NOMO-1 treated with DMSO at 0.1 percent for 48 hours (cell line): ENCODE results near the gene IFT27.
"Not testable (repeated sequence)": the region's sequence is repeated elsewhere in the genome, so short reads cannot be mapped to it uniquely, and the experiment has no call there.

Source experiments
- DNase-seq: peaks from one replicate; lab custom pipeline; 2025; ENCODE audit not compliant: unreplicated experiment; lab: John Stamatoyannopoulos, UW

The IFT27 gene

DNA sequence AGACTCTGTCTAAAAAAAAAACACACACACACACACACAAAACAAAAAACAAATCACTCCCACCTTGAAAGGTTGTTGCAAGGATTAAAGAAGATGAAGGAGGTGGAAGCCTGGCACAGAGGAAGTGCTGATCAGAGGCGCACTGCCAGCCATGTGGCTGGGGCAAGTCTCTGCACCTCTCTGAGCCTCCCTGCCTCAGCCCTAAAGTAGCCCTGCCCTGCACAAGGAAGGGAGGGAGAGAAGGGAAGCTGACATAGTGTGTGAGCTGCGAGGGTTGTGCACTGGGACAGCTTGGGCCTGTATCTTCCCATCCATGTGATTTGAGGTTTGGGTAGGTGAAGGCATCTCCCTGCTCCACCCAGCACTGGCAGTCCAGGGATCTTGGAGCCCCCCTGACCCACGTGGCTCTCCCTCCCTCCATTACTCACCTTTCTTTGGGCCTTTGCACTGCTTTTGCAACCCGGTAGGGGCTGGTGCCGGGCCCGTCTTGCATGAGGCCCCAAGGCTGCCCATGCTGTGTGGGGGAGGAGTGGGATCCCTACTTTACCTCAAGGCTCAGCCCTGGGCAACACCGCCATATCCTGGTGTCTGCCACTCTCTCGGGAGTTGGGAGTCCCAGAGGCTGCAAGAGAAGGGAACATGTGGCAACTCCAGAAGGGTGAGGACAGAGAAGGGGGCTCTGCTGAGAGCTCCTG is 30.5 kb downstream of the IFT27 start:
- DNase-seq, result no peak

DNA sequence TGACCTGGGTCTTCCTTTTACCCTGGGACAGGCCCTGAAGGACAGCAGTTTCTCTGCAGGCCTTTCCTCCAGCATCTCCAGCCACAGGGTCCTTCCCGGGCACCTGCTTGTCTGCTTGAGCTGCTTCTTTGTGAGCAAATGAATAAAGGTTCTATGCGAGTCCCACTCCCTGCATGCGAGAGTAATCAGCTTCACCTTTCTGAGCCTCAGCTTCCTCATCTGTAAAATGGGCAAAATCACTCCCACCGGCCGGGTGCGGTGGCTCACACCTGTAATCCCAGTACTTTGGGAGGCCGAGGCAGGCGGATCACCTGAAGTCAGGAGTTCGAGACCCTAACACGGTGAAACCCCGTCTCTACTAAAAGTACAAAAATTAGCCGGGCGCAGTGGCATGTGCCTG is 31.1 kb downstream of the IFT27 start:
- no peak for DNase-seq

DNA sequence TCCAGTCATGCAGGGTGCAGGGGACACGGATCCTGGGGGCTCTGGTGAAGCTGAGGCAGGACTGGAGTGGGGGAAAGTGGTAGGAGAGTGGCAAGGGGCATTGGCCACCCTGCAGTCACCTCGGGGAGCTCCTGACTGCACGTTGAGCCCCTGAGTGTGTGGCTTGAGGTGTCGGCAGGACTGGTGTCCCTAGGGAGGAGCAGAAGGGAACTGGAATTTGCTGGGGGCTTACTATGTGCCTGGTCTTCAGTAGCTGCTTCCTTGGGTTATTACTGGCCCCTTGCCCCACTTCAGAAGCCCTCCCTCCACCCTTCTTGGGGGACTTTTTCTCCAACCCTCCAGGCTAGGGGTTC is 31.5 kb downstream of the IFT27 start:
- DNase-seq, result no peak

DNA sequence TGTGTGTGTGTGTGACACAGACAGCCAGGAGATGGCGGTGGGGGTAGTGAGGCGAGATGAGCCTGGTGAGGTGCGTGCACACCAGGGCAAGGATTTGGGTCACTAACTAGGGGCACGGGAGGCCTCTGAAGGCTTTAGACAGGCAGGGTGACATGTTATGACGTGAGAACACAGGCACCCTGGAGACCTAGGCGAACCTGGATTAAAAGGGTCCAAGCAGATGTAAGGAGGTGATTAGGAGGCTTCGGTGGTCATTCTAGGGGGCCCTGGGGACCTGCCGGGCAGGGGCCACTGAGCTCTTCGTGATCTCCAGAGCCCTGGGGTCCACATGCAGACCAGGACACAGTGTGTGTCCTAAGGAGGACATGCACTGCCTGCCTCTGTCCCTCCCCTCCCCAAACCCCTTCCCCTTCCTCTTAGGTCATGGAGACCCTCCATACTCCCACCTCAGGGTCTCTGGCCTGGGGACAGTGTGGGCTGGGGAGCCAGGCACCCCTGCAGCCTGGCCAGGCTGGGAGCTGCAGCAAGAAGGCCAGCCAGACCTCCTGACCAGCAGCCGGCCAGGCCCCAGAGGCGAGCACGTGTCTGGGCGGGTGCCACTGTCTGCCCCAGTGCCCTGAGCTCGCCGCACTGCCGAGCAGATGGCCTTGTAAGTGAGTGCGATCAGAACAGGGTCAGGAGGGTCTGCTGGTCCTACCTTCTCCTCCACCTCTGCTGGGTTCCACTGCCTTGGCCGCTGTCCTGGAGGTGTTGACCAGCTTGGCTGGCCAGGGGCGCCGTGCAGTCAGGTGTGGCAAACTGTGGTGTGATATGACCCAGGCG is 32.1 kb downstream of the IFT27 start:
- no peak for DNase-seq

DNA sequence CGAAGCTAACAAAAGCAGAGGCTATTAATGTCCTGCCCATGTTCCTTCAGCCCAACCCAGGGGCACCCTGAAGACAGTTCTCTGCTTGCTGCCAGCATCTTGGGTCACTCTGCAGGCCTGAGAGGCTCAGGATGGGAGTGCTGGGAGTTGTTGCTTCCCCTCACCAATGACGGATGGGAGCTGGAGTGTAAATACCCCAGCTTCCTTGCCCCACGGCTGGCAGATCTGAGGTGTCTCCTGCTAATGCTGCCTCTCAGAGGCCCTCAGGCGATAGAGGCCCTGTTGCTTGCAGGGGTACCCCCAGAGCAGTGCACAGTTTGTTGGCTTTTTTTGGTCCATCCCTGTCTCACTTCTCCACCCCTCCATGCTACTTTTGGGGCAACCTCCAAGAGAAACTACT is 32.9 kb downstream of the IFT27 start:
- DNase-seq, result no peak

DNA sequence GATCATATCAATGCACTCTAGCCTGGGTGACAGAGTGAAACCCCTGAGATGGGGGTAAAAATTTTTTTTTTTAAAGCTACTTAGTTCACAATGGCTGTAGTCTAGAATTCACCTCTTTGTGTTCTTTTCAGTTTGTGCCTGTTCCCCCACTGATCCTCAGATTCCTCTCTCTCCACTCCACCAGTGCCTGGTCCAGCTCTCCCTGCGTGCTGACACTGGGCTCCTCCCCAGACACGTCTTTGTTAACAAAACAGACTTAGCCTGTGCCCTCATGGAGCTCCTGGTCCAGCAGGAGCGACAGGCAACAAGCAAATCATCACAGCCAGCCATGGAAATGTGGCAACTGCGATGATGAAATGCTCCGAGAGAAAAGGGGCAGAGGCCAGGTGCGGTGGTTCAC is 34.0 kb downstream of the IFT27 start:
- no peak for DNase-seq

DNA sequence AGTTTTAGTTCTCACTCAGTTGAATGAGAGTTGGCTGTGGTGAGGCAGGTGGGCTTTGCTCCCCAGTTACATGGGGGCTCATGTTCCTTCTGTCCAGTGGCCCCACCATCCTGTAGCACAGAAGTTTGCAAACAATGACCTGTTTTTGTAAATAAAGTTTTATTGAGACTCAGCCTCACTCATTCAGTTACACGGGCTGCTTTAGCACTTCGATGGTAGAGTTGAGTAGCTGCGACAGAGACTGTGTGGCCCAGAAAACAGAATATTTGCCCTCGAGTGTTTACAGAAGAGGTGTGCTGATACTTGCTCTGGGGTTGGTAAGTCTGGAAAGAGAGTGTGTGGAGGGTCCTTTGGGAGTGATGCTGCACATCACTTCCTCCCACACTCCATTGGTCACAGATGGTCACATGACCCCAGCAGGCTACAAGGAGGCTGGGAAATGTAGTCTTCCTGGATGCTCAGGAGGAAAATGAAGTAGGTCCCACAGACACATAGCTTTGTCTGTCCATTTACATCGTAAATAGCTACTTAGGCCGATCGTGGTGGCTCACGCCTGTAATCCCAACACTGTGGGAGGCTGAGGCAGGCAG is 34.6 kb downstream of the IFT27 start:
- no peak for DNase-seq

DNA sequence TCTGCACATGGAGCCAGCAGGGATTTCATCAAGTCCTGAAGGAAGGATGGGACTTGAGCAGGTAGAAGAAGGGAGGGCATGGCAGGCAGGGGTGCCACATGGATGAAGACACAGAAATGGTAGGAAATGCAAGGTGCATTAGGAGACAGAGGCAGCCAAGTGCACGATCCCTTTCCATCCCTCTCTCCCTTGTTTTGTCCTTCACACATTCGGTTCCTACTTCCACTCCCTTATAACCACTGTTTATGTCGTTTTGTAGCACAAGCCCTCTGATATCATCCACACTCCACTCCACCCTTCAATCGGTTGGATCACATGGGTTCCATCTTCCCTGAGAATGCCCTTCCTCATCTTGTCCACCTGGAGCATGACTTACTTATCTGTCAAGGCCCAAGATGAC is 35.2 kb downstream of the IFT27 start:
- DNase-seq, result no peak

DNA sequence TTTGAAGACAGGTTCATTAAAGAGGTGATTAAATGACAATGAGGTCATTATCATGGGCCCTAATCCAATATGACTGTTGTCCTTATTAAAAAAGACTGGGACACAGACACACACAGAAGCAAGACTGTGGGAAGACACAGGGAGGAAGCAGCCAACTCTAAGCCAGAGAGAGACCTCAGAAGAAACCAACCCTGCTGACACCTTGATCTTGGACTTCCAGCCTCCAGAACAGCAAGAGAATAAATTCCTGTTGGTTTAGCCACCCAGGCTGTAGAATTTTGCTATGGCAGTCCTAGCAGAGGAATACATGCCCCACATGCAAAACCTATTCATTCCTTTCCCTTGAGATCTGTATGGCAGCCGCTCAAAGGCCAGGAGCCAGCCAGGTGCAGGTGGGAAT is 36.7 kb downstream of the IFT27 start:
- DNase-seq, result no peak

DNA sequence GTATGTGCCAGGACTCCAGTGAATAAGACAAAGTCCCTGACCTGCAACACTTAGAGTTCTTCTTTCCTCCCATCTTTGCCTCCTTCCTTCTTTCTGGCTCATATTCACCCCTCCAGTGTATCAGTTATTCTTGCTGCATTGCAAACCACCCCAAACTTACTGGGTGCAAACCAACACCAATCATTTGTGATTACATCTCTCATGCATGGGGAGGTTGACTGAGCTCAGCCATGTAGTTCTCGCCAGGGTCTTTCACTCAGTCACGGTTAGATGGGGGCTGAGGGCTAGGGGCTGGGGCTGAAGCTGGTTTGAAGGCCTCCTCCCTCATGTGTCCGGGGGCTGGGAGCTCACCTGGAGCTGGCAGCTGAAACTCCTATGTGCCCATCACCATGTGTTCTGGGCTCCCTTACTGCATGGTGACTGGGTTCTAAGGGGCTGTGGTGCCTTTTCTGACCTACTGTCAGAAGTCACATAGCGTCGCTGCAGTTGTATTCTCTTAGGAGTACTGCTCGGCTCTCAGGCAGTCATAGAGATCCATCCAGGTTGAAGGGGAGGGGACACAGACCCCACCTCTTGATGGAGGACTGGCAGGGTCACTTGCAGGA is 37.4 kb downstream of the IFT27 start:
- DNase-seq, result no peak

DNA sequence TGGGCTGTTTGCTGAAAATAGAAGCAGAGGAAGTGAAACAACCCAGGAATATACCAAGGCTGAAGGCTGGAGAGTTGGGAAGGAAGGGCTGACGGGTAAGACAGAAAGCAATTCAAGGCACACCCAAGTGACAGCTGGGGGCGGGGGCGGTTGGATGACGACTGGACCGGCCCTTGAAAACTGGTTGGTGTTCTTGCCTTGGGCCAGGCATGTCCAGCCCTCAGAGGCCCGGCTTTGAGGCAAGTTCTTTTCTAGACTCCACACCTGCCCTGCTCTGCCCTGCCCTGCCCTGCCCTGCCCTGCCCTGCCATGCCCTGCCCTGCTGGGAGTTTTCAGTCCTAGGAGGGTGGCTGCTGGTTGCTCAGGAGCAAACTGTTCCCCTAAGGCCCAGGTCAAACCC is 38.1 kb downstream of the IFT27 start:
- peak; percentile 85 for DNase-seq

DNA sequence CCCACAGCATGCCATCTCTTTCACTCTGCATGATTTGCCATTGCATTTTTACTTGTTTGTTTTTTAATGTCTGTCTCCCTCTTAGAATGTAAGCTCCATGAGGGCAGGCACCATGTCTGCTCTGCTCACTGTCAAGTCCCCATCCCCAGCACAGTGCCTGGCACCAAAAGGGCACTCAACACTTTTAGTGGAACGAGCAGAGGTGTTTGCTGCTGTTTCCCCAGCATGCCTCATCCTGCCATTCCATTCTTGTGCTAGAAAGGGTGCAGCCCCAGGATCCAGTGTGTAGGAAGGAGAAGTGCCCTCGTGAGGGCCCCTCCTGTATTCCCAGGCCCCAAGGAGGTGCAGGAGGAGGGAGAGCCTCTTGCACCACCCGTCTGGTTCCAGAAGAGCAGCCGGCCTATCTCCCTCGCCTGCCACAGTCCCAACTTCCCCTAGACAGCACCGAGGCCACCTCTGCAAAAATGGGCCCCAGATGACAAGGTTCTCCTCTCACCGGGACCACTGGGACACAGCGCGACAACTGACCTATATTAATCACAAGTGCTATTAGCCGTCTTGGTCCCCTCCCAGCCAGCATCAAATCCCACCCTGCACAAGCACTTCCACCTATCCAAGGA is 39.1 kb downstream of the IFT27 start:
- no peak for DNase-seq

DNA sequence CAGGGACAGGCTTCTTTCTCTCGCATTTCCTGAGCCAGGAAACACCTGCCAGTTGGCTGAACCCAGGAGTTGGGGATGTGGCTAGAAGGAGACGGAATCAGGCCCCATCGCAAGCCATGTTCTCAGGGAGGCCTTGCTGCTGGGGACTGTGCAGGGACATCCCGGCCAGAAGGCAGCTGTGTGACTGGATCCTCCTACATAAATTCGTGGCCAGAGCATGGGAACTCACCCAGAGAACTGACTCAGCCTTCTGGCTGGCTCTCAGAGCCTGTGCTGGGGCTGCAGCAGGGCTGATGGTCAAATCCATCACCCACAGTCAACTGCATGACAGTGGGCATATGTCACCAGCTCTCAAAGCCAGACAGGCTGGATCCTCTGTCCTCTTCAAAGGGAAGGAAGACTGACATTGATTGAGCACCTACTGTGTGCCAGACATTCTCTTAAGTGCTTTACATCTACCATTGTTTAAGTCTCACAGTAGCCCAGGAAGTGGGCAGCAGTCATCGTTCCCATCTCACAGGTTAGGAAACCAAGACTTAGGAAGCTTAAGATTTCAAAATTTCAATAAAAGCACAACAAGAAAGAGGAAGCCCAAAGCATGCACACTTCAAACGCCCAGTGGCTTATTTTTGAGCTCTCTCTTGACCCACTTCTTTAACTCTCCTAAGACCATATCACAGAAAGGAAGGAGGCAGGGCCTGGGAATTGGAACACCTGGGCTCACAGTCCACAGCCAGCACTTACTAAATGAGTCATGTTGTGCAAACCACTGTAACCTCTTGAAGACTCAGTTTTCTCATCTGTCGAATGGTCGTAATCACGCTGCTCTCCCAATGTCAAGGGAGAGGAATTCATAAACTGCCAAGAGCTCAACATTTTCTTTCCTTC is 41.5 kb downstream of the IFT27 start:
- peak; percentile 23 for DNase-seq

DNA sequence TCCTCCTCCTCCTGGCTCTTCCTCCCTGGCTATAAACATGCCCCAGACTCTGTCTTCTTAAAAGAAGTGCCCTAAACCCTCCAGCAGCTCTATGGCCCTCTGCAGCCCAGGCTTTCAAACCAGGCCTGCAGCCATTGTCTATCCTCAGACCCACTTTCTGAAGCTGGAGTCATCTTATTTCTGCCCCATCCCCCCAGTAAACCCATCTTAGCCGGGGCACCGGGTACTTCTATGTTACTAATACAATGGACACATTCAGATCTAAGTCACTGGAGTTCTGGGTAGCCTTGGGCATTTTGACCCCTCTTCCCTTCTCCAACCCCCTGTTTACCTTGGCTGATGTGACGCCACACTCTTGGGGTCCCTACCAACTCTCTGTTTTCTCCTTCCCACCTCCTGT is 42.6 kb downstream of the IFT27 start:
- no peak for DNase-seq

DNA sequence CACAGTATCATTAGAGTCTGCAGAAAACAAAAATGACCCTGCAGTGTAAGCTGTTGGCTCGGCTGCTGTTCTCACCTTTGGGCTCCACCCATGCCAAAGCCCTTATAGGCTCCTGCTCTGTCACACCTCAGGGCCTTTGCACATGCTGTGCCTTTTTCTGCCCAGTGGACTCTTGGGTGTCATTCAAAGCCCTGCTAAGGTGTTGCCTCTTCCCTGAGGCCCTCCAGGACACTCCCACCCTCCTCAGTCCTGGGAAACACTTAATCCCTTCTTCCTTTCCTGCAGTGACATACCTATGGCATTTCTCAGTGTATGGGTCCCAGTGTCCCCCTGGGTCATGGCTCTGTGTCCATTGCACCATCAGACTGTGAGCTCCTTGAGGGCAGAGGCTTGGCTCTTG is 43.3 kb downstream of the IFT27 start:
- no peak for DNase-seq

DNA sequence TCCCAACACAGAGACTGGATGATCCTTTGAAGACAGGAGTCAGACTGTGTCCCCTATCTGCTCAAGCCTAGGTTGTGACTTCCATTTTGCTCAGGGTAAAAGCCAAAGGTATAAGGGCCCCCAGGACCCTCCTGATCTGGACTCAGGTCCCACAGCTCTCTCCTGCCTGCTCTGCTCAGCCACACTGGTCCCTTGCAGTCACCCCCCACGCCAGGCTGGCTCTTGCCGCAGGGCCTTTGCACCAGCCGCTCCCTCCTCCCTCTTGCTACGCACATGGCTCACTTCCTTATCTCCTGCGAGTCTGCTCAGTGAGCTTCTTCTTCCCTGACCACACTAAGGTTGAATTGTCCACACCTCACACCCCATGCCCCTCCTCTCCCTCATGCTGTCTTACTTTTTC is 44.0 kb downstream of the IFT27 start:
- no peak for DNase-seq

DNA sequence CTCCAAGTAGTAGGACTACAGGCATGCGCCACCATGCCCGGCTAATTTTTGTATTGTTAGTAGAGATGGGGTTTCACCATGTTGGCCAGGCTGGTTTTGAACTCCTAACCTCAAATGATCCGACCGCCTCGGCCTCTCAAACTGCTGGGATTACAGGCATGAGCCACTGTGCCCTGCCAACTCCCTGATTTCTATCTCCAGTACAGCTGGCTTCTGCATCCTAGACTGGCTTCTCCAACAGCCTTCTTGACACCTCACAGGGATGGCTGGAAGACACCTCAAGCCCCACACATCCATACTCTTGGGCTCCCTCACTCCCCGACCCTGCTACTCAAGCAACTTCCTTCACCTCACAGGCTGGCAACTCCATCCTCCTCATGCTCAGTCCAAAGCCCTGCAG is 44.6 kb downstream of the IFT27 start:
- not testable (repeated sequence) for DNase-seq

DNA sequence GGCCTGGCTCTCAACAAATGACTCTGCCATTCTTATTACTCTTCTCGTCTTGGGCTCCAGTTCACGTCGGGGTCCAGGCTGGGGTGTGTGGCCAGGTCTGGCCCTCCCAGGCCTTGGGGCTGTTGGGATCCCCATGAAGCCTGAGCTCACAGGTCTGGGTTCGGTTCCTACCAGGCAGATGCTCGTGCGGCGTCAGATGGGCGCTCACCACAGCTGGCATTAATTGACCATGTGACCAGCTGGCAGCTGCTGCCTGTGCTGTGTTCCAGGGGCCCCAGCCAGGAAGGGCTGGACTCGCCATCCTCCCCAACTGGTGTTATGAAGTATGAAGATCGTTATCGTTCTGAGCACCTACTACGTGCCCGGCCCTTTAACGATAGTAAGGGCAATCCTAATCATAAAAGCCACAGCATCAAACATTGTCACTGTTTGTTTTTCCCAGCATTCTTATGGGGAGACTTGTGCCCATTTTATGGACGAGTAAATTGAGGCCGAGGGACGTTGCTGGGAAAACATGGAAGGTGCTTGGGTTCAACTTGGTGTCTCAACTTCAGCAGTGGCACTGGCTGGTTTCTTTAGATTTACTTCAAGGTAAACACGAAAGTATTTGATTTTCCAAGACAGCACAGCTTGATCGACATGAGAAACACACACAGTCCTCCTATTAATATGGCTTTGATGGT is 45.6 kb downstream of the IFT27 start:
- no peak for DNase-seq

DNA sequence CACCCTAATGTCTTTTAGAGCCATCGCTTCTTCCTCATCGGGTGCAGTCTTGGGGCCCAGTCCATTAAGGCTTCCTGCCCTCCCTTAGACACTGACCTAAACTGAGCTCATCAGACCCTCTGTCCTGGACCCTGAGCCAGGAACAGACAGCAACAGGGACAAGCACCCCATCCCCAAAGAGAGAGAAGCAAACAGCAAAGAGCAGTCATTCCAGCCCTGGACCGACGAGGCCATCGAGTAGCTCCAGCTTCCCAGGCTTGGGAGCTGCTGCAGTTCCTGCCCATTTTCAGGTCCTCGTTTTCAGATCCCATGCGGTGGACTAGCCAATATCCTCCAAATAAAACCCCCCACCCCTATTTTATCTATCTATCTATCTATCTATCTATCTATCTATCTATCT is 46.6 kb downstream of the IFT27 start:
- DNase-seq, result no peak

DNA sequence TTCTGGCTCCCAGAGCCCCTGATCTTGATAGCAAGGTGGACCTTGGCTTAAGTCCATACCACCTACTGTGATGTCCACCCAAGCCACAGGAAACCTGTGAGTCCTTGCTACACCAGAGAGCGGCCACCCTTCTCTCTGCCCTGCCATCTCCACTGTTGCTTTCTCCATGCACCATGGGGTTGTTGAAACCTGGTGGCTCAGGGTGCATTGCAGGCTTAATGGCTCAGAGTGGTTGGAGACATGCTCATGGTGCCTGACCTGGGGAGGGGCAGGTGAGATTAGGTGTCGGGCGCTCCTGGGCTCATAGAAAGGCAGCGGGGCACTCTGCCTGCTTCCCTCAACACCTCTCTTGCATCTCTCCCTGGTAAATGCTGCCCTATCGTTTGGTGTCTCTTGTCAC is 47.4 kb downstream of the IFT27 start:
- no peak for DNase-seq
